GM12878 (cell line): ENCODE data around the gene PTPRF. TPM values are rescaled to one million over a fixed set of nuclear protein-coding genes. Genes with fewer than 3 reads are reported as not detected.

Experiments
- ATAC-seq: fragments of 200-7000 bp; cut with Tn5 transposase; 3 replicates; pipeline ENCODE4 v1.9.1; 2020; ENCODE audit warnings: mild to moderate bottlenecking, moderate library complexity
- BruUV-seq: library from RNA; stranded (reverse); fragments of 400-500 nt; replicated peaks from 2 replicates; lab custom pipeline; 2021; lab: Mats Ljungman, UMichigan
- CTCF ChIA-PET: fragments of 300-600 bp; sonication (Branson Sonifier 250); formaldehyde crosslinking; extraction: SDS; loops from one replicate; lab custom pipeline; 2021; ENCODE audit warnings: inconsistent platforms; lab: Yijun Ruan, JAX
- POLR2A ChIA-PET: fragments of 350-600 bp; formaldehyde crosslinking; extraction: SDS; loops from one replicate; lab custom pipeline; 2021; ENCODE audit warnings: inconsistent platforms; lab: Charles Lee
- RAD21 ChIA-PET: fragments of 300-600 bp; sonication (Branson Sonifier 250); formaldehyde crosslinking; loops from one replicate; lab custom pipeline; 2023; ENCODE audit warnings: antibody characterized with exemption; ENCODE audit not compliant: unreplicated experiment; lab: Charles Lee
- SMC1A ChIA-PET: fragments of 300-600 bp; sonication (Branson Sonifier 250); formaldehyde crosslinking; loops from one replicate; lab custom pipeline; 2023; ENCODE audit not compliant: unreplicated experiment, uncharacterized antibody; lab: Charles Lee
- DNase-seq: peaks from one replicate; pipeline ENCODE4 v3.0.0-alpha.2; 2011; ENCODE audit warnings: low read depth, low spot score
- FAIRE-seq: peaks from 3 replicates; lab custom pipeline; 2011; peaks lifted over from hg19 to GRCh38; lab: Jason Lieb, UNC
- H2AFZ ChIP-seq: 2 replicates; pipeline ENCODE4 v1.6.0; 2011; ENCODE audit warnings: low read depth, low read length, control low read depth; ENCODE audit not compliant: control insufficient read depth
- H3K27ac ChIP-seq: 2 replicates; pipeline ENCODE4 v1.5.1; 2011; ENCODE audit warnings: control low read depth; ENCODE audit not compliant: control insufficient read depth, insufficient read depth
- H3K27me3 ChIP-seq, 2 experiments: replicated peaks in 1 of 2; 2 replicates each; pipeline versions ENCODE4 v1.6.0 to v1.6.1; 2011; ENCODE audit warnings: low read length in 1 of 2; ENCODE audit not compliant: control insufficient read depth in 2 of 2, insufficient read depth in 2 of 2
- H3K36me3 ChIP-seq, 2 experiments: 2 replicates each; pipeline ENCODE4 v1.5.1; 2011; ENCODE audit warnings: low read length in 1 of 2; ENCODE audit not compliant: control insufficient read depth in 2 of 2, insufficient read depth in 2 of 2
- H3K4me1 ChIP-seq: 2 replicates; pipeline ENCODE4 v1.6.1; 2011; ENCODE audit warnings: mild to moderate bottlenecking, low read length, moderate library complexity, mixed read lengths; ENCODE audit not compliant: control insufficient read depth, insufficient read depth
- H3K4me2 ChIP-seq: 2 replicates; pipeline ENCODE4 v1.6.0; 2011; ENCODE audit warnings: control low read depth; ENCODE audit not compliant: control insufficient read depth, insufficient read depth
- H3K4me3 ChIP-seq: fragments of 200-600 bp; sonication (generic); 2 replicates; pipeline ENCODE4 v1.5.1; 2016
- H3K79me2 ChIP-seq: 2 replicates; pipeline ENCODE4 v1.6.0; 2011; ENCODE audit warnings: low read length; ENCODE audit not compliant: control insufficient read depth, insufficient read depth
- H3K9ac ChIP-seq: 2 replicates; pipeline ENCODE4 v1.8.0; 2011; ENCODE audit warnings: low read length, control low read depth, mixed read lengths; ENCODE audit not compliant: control insufficient read depth, insufficient read depth
- H3K9me3 ChIP-seq: replicated peaks from 3 replicates; pipeline ENCODE4 v1.5.1; 2011; ENCODE audit warnings: mild to moderate bottlenecking, low read length; ENCODE audit not compliant: control insufficient read depth, insufficient read depth
- H4K20me1 ChIP-seq: 2 replicates; pipeline ENCODE4 v1.6.0; 2011; ENCODE audit not compliant: control insufficient read depth, insufficient read depth
- BRCA1 ChIP-seq: IDR thresholded peaks from 2 replicates; pipeline ENCODE4 v1.6.1; 2011; ENCODE audit warnings: low read depth, low read length, improper control_type of control experiment
- PBX3 ChIP-seq: IDR thresholded peaks from 2 replicates; pipeline ENCODE4 v1.6.1; 2011; ENCODE audit warnings: mild to moderate bottlenecking, low read depth, low read length, moderate library complexity; ENCODE audit not compliant: insufficient replicate concordance
- POLR2AphosphoS2 ChIP-seq: IDR thresholded peaks from 2 replicates; pipeline ENCODE4 v1.6.1; 2011; ENCODE audit warnings: low read depth, mild to moderate bottlenecking, low read length, improper control_type of control experiment, moderate library complexity
- POU2F2 ChIP-seq: IDR thresholded peaks from 3 replicates; pipeline ENCODE4 v1.6.1; 2011; ENCODE audit warnings: low read depth, mild to moderate bottlenecking, low read length, borderline replicate concordance
- PRDM15 ChIP-seq: fragments of 450-650 bp; formaldehyde crosslinking; IDR thresholded peaks from 2 replicates; pipeline ENCODE4 v1.4.0; 2020; ENCODE audit warnings: mild to moderate bottlenecking, moderate library complexity
- RCOR1 ChIP-seq: conservative IDR thresholded peaks from 2 replicates; pipeline ENCODE4 v1.6.1; 2012; ENCODE audit warnings: low read depth, low read length, improper control_type of control experiment
- SRF ChIP-seq, 2 experiments: IDR thresholded peaks; 2 replicates each; pipeline ENCODE4 v1.6.1; 2011; ENCODE audit warnings: low read depth in 2 of 2, low read length in 2 of 2, mild to moderate bottlenecking in 1 of 2, moderate library complexity in 1 of 2
- TCF3 ChIP-seq: IDR thresholded peaks from 2 replicates; pipeline ENCODE4 v1.6.1; 2012; ENCODE audit warnings: low read depth, mild to moderate bottlenecking, low read length, borderline replicate concordance; ENCODE audit not compliant: insufficient read depth
- ZBTB4 ChIP-seq: fragments of 450-650 bp; formaldehyde crosslinking; IDR thresholded peaks from 2 replicates; pipeline ENCODE4 v1.4.0; 2022; ENCODE audit warnings: mild to moderate bottlenecking, moderate library complexity
- ZNF687 ChIP-seq: fragments of 450-650 bp; IDR thresholded peaks from 2 replicates; pipeline ENCODE4 v1.6.1; 2017; ENCODE audit warnings: mild to moderate bottlenecking, moderate library complexity
- ZZZ3 ChIP-seq: IDR thresholded peaks from 2 replicates; pipeline ENCODE4 v1.6.1; 2011; ENCODE audit warnings: low read depth; ENCODE audit not compliant: control insufficient read depth, insufficient read length
- WGBS: methylation state at CpG from one replicate; pipeline ENCODE4 v1.1.6; 2016; ENCODE audit warnings: low lambda C conversion rate; ENCODE audit not compliant: insufficient replicate concordance, insufficient coverage; ENCODE audit errors: missing lambda C conversion rate; 5-methylcytosine and 5-hydroxymethylcytosine counted together
- in situ Hi-C: fragments of 300-500 bp; cut with MboI; formaldehyde crosslinking; loops from 9 replicates; pipeline ENCODE4 v1.14.3; 2018; ENCODE audit warnings: mixed read lengths
- intact Hi-C: fragments of 100-400 bp; cut with micrococcal nuclease; formaldehyde crosslinking; loops from one replicate; pipeline ENCODE4 v1.14.2; 2022; ENCODE audit not compliant: unreplicated experiment
- polyA plus RNA-seq, 11 experiments: library from polyadenylated mRNA; depleted of rRNA in 4 of 11; unstranded in 6 of 11; stranded (reverse) in 5 of 11; fragments of >200 nt; fragmentation: Nextera tagmentation in 4 of 11; fragmentation: Illumina TruSeq in 1 of 11; extraction: Ambion mirVana in 4 of 11; extraction: Trizol in 1 of 11; gene quantifications; 1 replicate in 1 of 11; 2 replicates in 10 of 11; pipeline versions ENCODE4 v1.2.1 to v1.2.3, GENCODE V29; 2011 to 2016; ENCODE audit warnings: inconsistent platforms in 2 of 11, missing spikeins in 2 of 11, low read depth in 1 of 11
- total RNA-seq, 4 experiments: library from RNA; depleted of rRNA in 3 of 4; stranded (reverse); fragments of >200 nt in 3 of 4; fragmentation: Illumina TruSeq in 1 of 4; extraction: Trizol in 1 of 4; gene quantifications; 2 replicates each; pipeline versions ENCODE4 v1.2.1 to v1.2.3, GENCODE V29; 2013 to 2021

Gene PTPRF
- total and polyA plus RNA-seq, 10 of the 15 experiments (the other 5 are each of a cell fraction or from before 2014, with no cell fraction given), result 0.04 to 2.6 (median 0.32) TPM

- no peak for FAIRE-seq
- Histone ChIP-seq H3K27me3 (no peaks in the 10 kb centered on the region), H4K20me1 (no peaks in the 10 kb centered on the region), H3K36me3 (peaks cover 20 to 30% of the 10 kb centered on the region in 2 experiments), H3K79me2 (no peaks in the 10 kb centered on the region), H3K9me3 (no peaks in the 10 kb centered on the region), H3K27ac (no peak overlapping the region), H3K9ac (no peak overlapping the region), H3K4me3 (no peak overlapping the region), H3K4me2 (no peak overlapping the region), H3K4me1 (peaks cover 14% of the 10 kb centered on the region), H2AFZ (no peak overlapping the region)
- WGBS, result 87% methylated on average over 4 of the region's 4 CpGs
- BruUV-seq, result no TSS peak
- in situ Hi-C loops, result no loop called here
- intact Hi-C loops, result no loop called here
- ChIA-PET RAD21 (no interaction called here), POLR2A (interaction anchor here (3.3 kb wide), 1 partner anchor 10 kb away, joined by 21 read pairs; the partner anchor contains the start of gene KDM4A), SMC1A (interaction anchor here (1.1 to 1.8 kb wide), 3 partner anchors 9 to 46 kb away, joined by 3 to 4 read pairs (median 3); partner anchors contain the start of gene KDM4A), CTCF (no interaction called here)
- ATAC-seq, result no peak
- DNase-seq, result no peak
- TF ChIP-seq POLR2AphosphoS2 (no peak), POU2F2 (no peak), PRDM15 (CRISPR knock-in tag) (no peak), SRF (IDR thresholded peaks at IDR 0.05; ENCODE audit: low read depth in 2 of 2, low read length in 2 of 2) (no peak), PBX3 (no peak), ZZZ3 (no peak), RCOR1 (no peak), BRCA1 (no peak), TCF3 (no peak), ZNF687 (no peak), ZBTB4 (CRISPR knock-in tag) (no peak)
These were observed 129.7 kb downstream of the PTPRF start for GRCh38 chr1:43660355-43660754.
